GM21423 (cell line): ENCODE data around the gene ADAMTSL3.
"Not testable (repeated sequence)": the region's sequence is repeated elsewhere in the genome, so short reads cannot be mapped to it uniquely, and the experiment has no call there.

Experiments used
- ATAC-seq: cut with Tn5 transposase; IDR thresholded peaks from one replicate; pipeline ENCODE4 v1.9.1; 2021; ENCODE audit warnings: mild to moderate bottlenecking, moderate library complexity; ENCODE audit not compliant: unreplicated experiment

Gene ADAMTSL3

GRCh38 chr15:83695901-83696425, 42.0 kb downstream of the ADAMTSL3 start:
- ATAC-seq = no peak

- no peak for ATAC-seq
Observed at GRCh38 chr15:83697716-83698115, 43.8 kb downstream of the ADAMTSL3 start.

GRCh38 chr15:83698294-83698693, 44.4 kb downstream of the ADAMTSL3 start:
- no peak for ATAC-seq

- ATAC-seq = no peak
Observed at GRCh38 chr15:83699028-83699427, 45.1 kb downstream of the ADAMTSL3 start.

- ATAC-seq = no peak
Observed at GRCh38 chr15:83700082-83700481, 46.2 kb downstream of the ADAMTSL3 start.

GRCh38 chr15:83702314-83702713, 48.4 kb downstream of the ADAMTSL3 start:
- ATAC-seq = not testable (repeated sequence)

GRCh38 chr15:83708328-83708727, 54.4 kb downstream of the ADAMTSL3 start:
- ATAC-seq = no peak

GRCh38 chr15:83709241-83709640, 55.3 kb downstream of the ADAMTSL3 start:
- no peak for ATAC-seq

GRCh38 chr15:83709811-83710210, 55.9 kb downstream of the ADAMTSL3 start:
- no peak for ATAC-seq

GRCh38 chr15:83710452-83710851, 56.5 kb downstream of the ADAMTSL3 start:
- ATAC-seq = no peak

GRCh38 chr15:83711236-83711635, 57.3 kb downstream of the ADAMTSL3 start:
- ATAC-seq = no peak

GRCh38 chr15:83713242-83713641, 59.3 kb downstream of the ADAMTSL3 start:
- no peak for ATAC-seq

- no peak for ATAC-seq
Observed at GRCh38 chr15:83714939-83715628, 61.2 kb downstream of the ADAMTSL3 start.

- ATAC-seq = no peak
Observed at GRCh38 chr15:83716605-83717004, 62.7 kb downstream of the ADAMTSL3 start.

GRCh38 chr15:83717010-83717409, 63.1 kb downstream of the ADAMTSL3 start:
- no peak for ATAC-seq

- ATAC-seq = no peak
Observed at GRCh38 chr15:83720468-83720867, 66.5 kb downstream of the ADAMTSL3 start.

- no peak for ATAC-seq
Observed at GRCh38 chr15:83721031-83721430, 67.1 kb downstream of the ADAMTSL3 start.

GRCh38 chr15:83721981-83722380, 68.1 kb downstream of the ADAMTSL3 start:
- no peak for ATAC-seq

GRCh38 chr15:83723216-83723615, 69.3 kb downstream of the ADAMTSL3 start:
- no peak for ATAC-seq

GRCh38 chr15:83732196-83732595, 78.3 kb downstream of the ADAMTSL3 start:
- ATAC-seq = no peak

GRCh38 chr15:83732770-83733169, 78.8 kb downstream of the ADAMTSL3 start:
- no peak for ATAC-seq

GRCh38 chr15:83733206-83733605, 79.3 kb downstream of the ADAMTSL3 start:
- no peak for ATAC-seq

- ATAC-seq = no peak
Observed at GRCh38 chr15:83733691-83734090, 79.8 kb downstream of the ADAMTSL3 start.
